Measurements from ENCODE around the gene LHX2.

- TF ChIP-seq EZH2 (IDR thresholded peaks at IDR 0.05; ENCODE audit: borderline replicate concordance) = peak; percentile 88
- TF ChIP-seq, protein P1, sequence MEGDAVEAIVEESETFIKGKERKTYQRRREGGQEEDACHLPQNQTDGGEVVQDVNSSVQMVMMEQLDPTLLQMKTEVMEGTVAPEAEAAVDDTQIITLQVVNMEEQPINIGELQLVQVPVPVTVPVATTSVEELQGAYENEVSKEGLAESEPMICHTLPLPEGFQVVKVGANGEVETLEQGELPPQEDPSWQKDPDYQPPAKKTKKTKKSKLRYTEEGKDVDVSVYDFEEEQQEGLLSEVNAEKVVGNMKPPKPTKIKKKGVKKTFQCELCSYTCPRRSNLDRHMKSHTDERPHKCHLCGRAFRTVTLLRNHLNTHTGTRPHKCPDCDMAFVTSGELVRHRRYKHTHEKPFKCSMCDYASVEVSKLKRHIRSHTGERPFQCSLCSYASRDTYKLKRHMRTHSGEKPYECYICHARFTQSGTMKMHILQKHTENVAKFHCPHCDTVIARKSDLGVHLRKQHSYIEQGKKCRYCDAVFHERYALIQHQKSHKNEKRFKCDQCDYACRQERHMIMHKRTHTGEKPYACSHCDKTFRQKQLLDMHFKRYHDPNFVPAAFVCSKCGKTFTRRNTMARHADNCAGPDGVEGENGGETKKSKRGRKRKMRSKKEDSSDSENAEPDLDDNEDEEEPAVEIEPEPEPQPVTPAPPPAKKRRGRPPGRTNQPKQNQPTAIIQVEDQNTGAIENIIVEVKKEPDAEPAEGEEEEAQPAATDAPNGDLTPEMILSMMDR (IDR thresholded peaks at IDR 0.05; ENCODE audit: poor library complexity) = no peak
These were observed 6.6 kb downstream of the LHX2 start for GRCh38 chr9:124017929-124018729.
